ENCODE data around the gene ICA1. TPM values are rescaled to one million over a fixed set of nuclear protein-coding genes. Genes with fewer than 3 reads are reported as not detected.

Gene ICA1
- total and polyA plus RNA-seq, 2 of the 13 experiments (the other 11 are each of a cell fraction or from before 2014, with no cell fraction given): 0.29 TPM; not detected in 1

GRCh38 chr7:8084836-8085235, 177.1 kb downstream of the ICA1 start:
- POLR2A ChIA-PET: no interaction called here
- Histone ChIP-seq H3K9ac (ENCODE audit: insufficient read depth, low read depth, low read length) (no peak overlapping the region), H3K36me3 (replicated peaks in 1 of 2; ENCODE audit: control insufficient read depth in 1 of 2, insufficient read depth in 2 of 2, low read length in 2 of 2) (no peaks in the 10 kb centered on the region), H3K9me3 (ENCODE audit: low read length) (no peaks in the 10 kb centered on the region), H3K79me2 (ENCODE audit: insufficient read depth, low read length) (no peaks in the 10 kb centered on the region), H4K20me1 (ENCODE audit: insufficient read depth, low read length) (no peaks in the 10 kb centered on the region), H3K4me1 (ENCODE audit: insufficient read depth, low read length) (no peaks in the 10 kb centered on the region), H3K27me3 (ENCODE audit: control insufficient read depth in 1 of 2, insufficient read depth in 2 of 2, low read length in 2 of 2) (no peaks in the 10 kb centered on the region), H2AFZ (ENCODE audit: low read length) (no peak overlapping the region), H3K4me3 (replicated peaks in 1 of 3; ENCODE audit: insufficient read depth in 1 of 3, low read depth in 2 of 3, low read length in 3 of 3) (no peak overlapping the region), H3K27ac (ENCODE audit: extremely low read length, insufficient read depth, low read length) (no peak overlapping the region), H3K4me2 (ENCODE audit: low read depth, low read length) (no peak overlapping the region)
- 78% methylated on average over 5 of the region's 5 CpGs for WGBS (ENCODE audit: low lambda C conversion rate)
- DNase-seq (ENCODE audit: low spot score) (no peak), ATAC-seq (no peak), FAIRE-seq (no peak)
- no TSS peak for BruUV-seq (replicated peaks)
- in situ Hi-C loops (cut with HindIII; ENCODE audit: extremely low pct_ligation_motif_present, low pct_unique_long_range_greater_than_20kb) (no loop called here), intact Hi-C loops (cut with micrococcal nuclease; ENCODE audit: unreplicated experiment) (no loop called here)
- CTCF ChIA-PET (ENCODE audit: low intra/inter-chr PET ratio, low total read pairs): no interaction called here
- TF ChIP-seq ZNF207 (IDR thresholded peaks at IDR 0.05; ENCODE audit: borderline replicate concordance) (no peak), JARID2 (CRISPR knock-in tag; IDR thresholded peaks at IDR 0.05; ENCODE audit: insufficient replicate concordance) (no peak), ZNF746 (CRISPR knock-in tag; IDR thresholded peaks at IDR 0.05) (no peak), TFDP2 (CRISPR knock-in tag; IDR thresholded peaks at IDR 0.05) (no peak)

- intact Hi-C loops (cut with micrococcal nuclease; ENCODE audit: unreplicated experiment) (no loop called here), in situ Hi-C loops (cut with HindIII; ENCODE audit: extremely low pct_ligation_motif_present, low pct_unique_long_range_greater_than_20kb) (no loop called here)
- Histone ChIP-seq H3K36me3 (replicated peaks in 1 of 2; ENCODE audit: control insufficient read depth in 1 of 2, insufficient read depth in 2 of 2, low read length in 2 of 2) (no peaks in the 10 kb centered on the region), H4K20me1 (ENCODE audit: insufficient read depth, low read length) (no peaks in the 10 kb centered on the region), H3K27me3 (ENCODE audit: control insufficient read depth in 1 of 2, insufficient read depth in 2 of 2, low read length in 2 of 2) (no peaks in the 10 kb centered on the region), H3K79me2 (ENCODE audit: insufficient read depth, low read length) (no peaks in the 10 kb centered on the region), H3K27ac (ENCODE audit: extremely low read length, insufficient read depth, low read length) (no peak overlapping the region), H2AFZ (ENCODE audit: low read length) (no peak overlapping the region), H3K4me1 (ENCODE audit: insufficient read depth, low read length) (no peaks in the 10 kb centered on the region), H3K4me3 (replicated peaks in 1 of 3; ENCODE audit: insufficient read depth in 1 of 3, low read depth in 2 of 3, low read length in 3 of 3) (no peak overlapping the region), H3K9me3 (ENCODE audit: low read length) (no peaks in the 10 kb centered on the region), H3K4me2 (ENCODE audit: low read depth, low read length) (no peak overlapping the region), H3K9ac (ENCODE audit: insufficient read depth, low read depth, low read length) (no peak overlapping the region)
- DNase-seq (ENCODE audit: low spot score) (no peak), ATAC-seq (no peak), FAIRE-seq (no peak)
- 90% methylated on average over 2 of the region's 2 CpGs for WGBS (ENCODE audit: low lambda C conversion rate)
- TF ChIP-seq PRDM10 (CRISPR knock-in tag; IDR thresholded peaks at IDR 0.05; ENCODE audit: low read depth) (no peak), ZMAT3 (CRISPR knock-in tag; conservative IDR thresholded peaks at IDR 0.05) (no peak), ZNF597 (CRISPR knock-in tag; IDR thresholded peaks at IDR 0.05) (no peak), ZSCAN29 (CRISPR knock-in tag; conservative IDR thresholded peaks at IDR 0.05) (no peak), ATF3 (CRISPR knock-in tag; IDR thresholded peaks at IDR 0.05) (no peak), ZNF446 (CRISPR knock-in tag; IDR thresholded peaks at IDR 0.05) (no peak), NRL (CRISPR knock-in tag; IDR thresholded peaks at IDR 0.05; ENCODE audit: borderline replicate concordance) (no peak)
- ChIA-PET POLR2A (no interaction called here), CTCF (ENCODE audit: low intra/inter-chr PET ratio, low total read pairs) (no interaction called here)
- BruUV-seq (replicated peaks): no TSS peak
Measured at GRCh38 chr7:8082762-8083161, 179.2 kb downstream of the ICA1 start.
